ENCODE data around the gene TRPC3.

DNA sequence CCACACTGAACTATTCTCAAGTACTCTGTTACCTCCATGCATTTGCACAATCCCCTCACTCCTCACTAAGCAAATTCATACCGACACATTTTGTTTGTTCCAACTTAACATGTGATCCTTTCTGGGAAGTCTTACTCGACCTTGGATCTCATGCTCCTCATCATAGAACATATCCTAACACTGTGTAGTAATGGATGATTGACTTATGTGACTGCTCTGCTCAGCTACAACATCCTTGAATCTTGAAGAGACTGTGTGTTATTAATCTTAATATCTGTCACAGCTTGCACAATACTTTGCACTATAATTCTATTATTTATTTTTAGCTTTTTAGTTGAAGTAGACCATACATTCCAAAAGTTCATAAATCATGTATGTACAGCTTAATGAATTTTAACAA is 23.9 kb upstream of the TRPC3 start:
- TF ChIP-seq, protein P1, sequence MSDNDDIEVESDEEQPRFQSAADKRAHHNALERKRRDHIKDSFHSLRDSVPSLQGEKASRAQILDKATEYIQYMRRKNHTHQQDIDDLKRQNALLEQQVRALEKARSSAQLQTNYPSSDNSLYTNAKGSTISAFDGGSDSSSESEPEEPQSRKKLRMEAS (IDR thresholded peaks at IDR 0.05; ENCODE audit: low read depth, low read length) = no peak
- TF ChIP-seq, protein P2, sequence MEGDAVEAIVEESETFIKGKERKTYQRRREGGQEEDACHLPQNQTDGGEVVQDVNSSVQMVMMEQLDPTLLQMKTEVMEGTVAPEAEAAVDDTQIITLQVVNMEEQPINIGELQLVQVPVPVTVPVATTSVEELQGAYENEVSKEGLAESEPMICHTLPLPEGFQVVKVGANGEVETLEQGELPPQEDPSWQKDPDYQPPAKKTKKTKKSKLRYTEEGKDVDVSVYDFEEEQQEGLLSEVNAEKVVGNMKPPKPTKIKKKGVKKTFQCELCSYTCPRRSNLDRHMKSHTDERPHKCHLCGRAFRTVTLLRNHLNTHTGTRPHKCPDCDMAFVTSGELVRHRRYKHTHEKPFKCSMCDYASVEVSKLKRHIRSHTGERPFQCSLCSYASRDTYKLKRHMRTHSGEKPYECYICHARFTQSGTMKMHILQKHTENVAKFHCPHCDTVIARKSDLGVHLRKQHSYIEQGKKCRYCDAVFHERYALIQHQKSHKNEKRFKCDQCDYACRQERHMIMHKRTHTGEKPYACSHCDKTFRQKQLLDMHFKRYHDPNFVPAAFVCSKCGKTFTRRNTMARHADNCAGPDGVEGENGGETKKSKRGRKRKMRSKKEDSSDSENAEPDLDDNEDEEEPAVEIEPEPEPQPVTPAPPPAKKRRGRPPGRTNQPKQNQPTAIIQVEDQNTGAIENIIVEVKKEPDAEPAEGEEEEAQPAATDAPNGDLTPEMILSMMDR (IDR thresholded peaks at IDR 0.05; ENCODE audit: low read depth, low read length) = no peak
- no peak for TF ChIP-seq POLR2A (IDR thresholded peaks at IDR 0.05; ENCODE audit: extremely low read depth, insufficient read length)
- TF ChIP-seq MYC (IDR thresholded peaks at IDR 0.05; ENCODE audit: low read depth, low read length) = no peak
